Aorta (tissue), 5 donors: Measurements from ENCODE around the gene RCSD1. TPM values are rescaled to one million over a fixed set of nuclear protein-coding genes. Genes with fewer than 3 reads are reported as not detected.

Source experiments
- ATAC-seq: fragments of 200-7000 bp; cut with Tn5 transposase; one replicate; pipeline ENCODE4 v1.9.1; 2022; ENCODE audit warnings: moderate library complexity; ENCODE audit not compliant: low FRiP score
- DNase-seq, 2 donors: peaks; one replicate each; pipeline ENCODE4 v3.0.0-alpha.2; 2020
- H3K27ac ChIP-seq, 2 donors: one replicate each; pipeline ENCODE4 v1.5.1; 2013; ENCODE audit warnings: low read length in 2 of 2, mild to moderate bottlenecking in 2 of 2, moderate library complexity in 2 of 2, control low read depth in 1 of 2, inconsistent platforms in 1 of 2, low read depth in 1 of 2
- H3K27me3 ChIP-seq, 2 donors: one replicate each; pipeline ENCODE4 v1.6.1; 2013; ENCODE audit warnings: control low read depth in 1 of 2, low read length in 1 of 2, mild to moderate bottlenecking in 1 of 2, moderate library complexity in 1 of 2; ENCODE audit not compliant: insufficient read depth in 2 of 2, control insufficient read depth in 1 of 2
- H3K36me3 ChIP-seq, 2 donors: one replicate each; pipeline ENCODE4 v1.6.1; 2013; ENCODE audit warnings: control low read depth in 1 of 2, low read length in 1 of 2, mild to moderate bottlenecking in 1 of 2; ENCODE audit not compliant: insufficient read depth in 2 of 2, control insufficient read depth in 1 of 2
- H3K4me1 ChIP-seq, 2 donors: one replicate each; pipeline ENCODE4 v1.6.1; 2013; ENCODE audit warnings: low read length in 2 of 2, control low read depth in 1 of 2, mild to moderate bottlenecking in 1 of 2, moderate library complexity in 1 of 2; ENCODE audit not compliant: insufficient read depth in 2 of 2, control insufficient read depth in 1 of 2
- H3K4me3 ChIP-seq, 2 donors: one replicate each; pipeline ENCODE4 v1.5.1; 2013; ENCODE audit warnings: low read length in 2 of 2, control low read depth in 1 of 2, mild to moderate bottlenecking in 1 of 2
- H3K9me3 ChIP-seq: one replicate; pipeline ENCODE4 v1.6.1; 2013; ENCODE audit warnings: mild to moderate bottlenecking, low read length; ENCODE audit not compliant: control insufficient read depth
- WGBS, 2 donors: extraction: QIAGEN DNeasy Blood & Tissue Kit; methylation state at CpG; one replicate each; pipeline ENCODE4 v1.1.7; 2013; 5-methylcytosine and 5-hydroxymethylcytosine counted together
- intact Hi-C, 2 donors: fragments of 100-400 bp; cut with DNase I; formaldehyde crosslinking; loops; one replicate each; pipeline versions ENCODE4 v1.14.2 to v1.15.0; 2022
- polyA plus RNA-seq, 2 donors: library from polyadenylated mRNA; stranded (reverse); fragments of 200-250 nt; gene quantifications; one replicate each; pipeline ENCODE4 v1.2.3, GENCODE V29; 2013
- total RNA-seq, 2 donors: library from RNA; stranded (reverse); fragmentation: NEBNext Ultra II Directional; extraction: Animal tissue kit (Norgen Biotek cat#: 25700); gene quantifications; one replicate each; pipeline ENCODE4 v1.2.1, GENCODE V29; 2021
- donor health status: healthy with polysubstance abuse.
- donor health status: Bipolar disorder and iron deficiency.
- donor health status: DM: no; HTN: no; CAD: no.
- donor health status: DM: no; HTN: no; CAD: no.
- donor health status: DM: yes; HTN: yes; CAD: no.

The RCSD1 gene
- total and polyA plus RNA-seq, 4 donors, result 8.7 to 17.9 (median 10.5) TPM

- Histone ChIP-seq H3K4me3 (no peak overlapping the region), H3K4me1 (no peaks in the 10 kb centered on the region), H3K36me3 (no peaks in the 10 kb centered on the region), H3K9me3 (no peaks in the 10 kb centered on the region), H3K27ac (no peak overlapping the region), H3K27me3 (no peaks in the 10 kb centered on the region)
- 90% methylated on average over 1 of the region's 1 CpG for whole genome bisulfite sequencing, 2 donors
- ATAC-seq, result no peak
- no peak for DNase-seq
- intact Hi-C loops, result no loop called here
Measured at GRCh38 chr1:167614851-167615250, 15.2 kb upstream of the RCSD1 start.

GRCh38 chr1:167616521-167616920 lies 13.5 kb upstream of the RCSD1 start:
- H3K4me1 ChIP-seq, result no peaks in the 10 kb centered on the region
- intact Hi-C loops, result no loop called here
- no peak for DNase-seq
- no peaks in the 10 kb centered on the region for H3K36me3 ChIP-seq
- H3K9me3 ChIP-seq, result no peaks in the 10 kb centered on the region
- ATAC-seq, result no peak
- no peaks in the 10 kb centered on the region for H3K27me3 ChIP-seq
- H3K4me3 ChIP-seq, result no peak overlapping the region
- 83 to 86% methylated on average over 8 of the region's 8 CpGs for WGBS, 2 donors
- H3K27ac ChIP-seq, result no peak overlapping the region

- no peak overlapping the region for H3K4me3 ChIP-seq
- no peaks in the 10 kb centered on the region for H3K9me3 ChIP-seq
- WGBS, 2 donors, result 48 to 53% methylated on average over 8 of the region's 8 CpGs
- H3K27ac ChIP-seq, result no peak overlapping the region
- no peaks in the 10 kb centered on the region for H3K27me3 ChIP-seq
- intact Hi-C loops, result no loop called here
- no peaks in the 10 kb centered on the region for H3K36me3 ChIP-seq
- DNase-seq, result peak in 1 of 2 donors; percentile 58
- peak; percentile 74 for ATAC-seq
- H3K4me1 ChIP-seq, result no peaks in the 10 kb centered on the region
Measured at GRCh38 chr1:167617153-167618147, 12.6 kb upstream of the RCSD1 start.

GRCh38 chr1:167618366-167618765 lies 11.7 kb upstream of the RCSD1 start:
- 94 to 96% methylated on average over 13 of the region's 13 CpGs for WGBS, 2 donors
- ATAC-seq (no peak), DNase-seq (no peak)
- Histone ChIP-seq H3K27ac (no peak overlapping the region), H3K4me3 (no peak overlapping the region), H3K36me3 (no peaks in the 10 kb centered on the region), H3K4me1 (no peaks in the 10 kb centered on the region), H3K9me3 (no peaks in the 10 kb centered on the region), H3K27me3 (no peaks in the 10 kb centered on the region)
- intact Hi-C loops, result no loop called here

GRCh38 chr1:167618789-167619188 lies 11.2 kb upstream of the RCSD1 start:
- no peaks in the 10 kb centered on the region for H3K27me3 ChIP-seq
- WGBS, 2 donors, result 90 to 94% methylated on average over 3 of the region's 3 CpGs
- intact Hi-C loops, result no loop called here
- H3K27ac ChIP-seq, result no peak overlapping the region
- ATAC-seq (no peak), DNase-seq (no peak)
- no peak overlapping the region for H3K4me3 ChIP-seq
- no peaks in the 10 kb centered on the region for H3K36me3 ChIP-seq
- no peaks in the 10 kb centered on the region for H3K4me1 ChIP-seq
- H3K9me3 ChIP-seq, result no peaks in the 10 kb centered on the region

GRCh38 chr1:167620002-167620401 lies 10.0 kb upstream of the RCSD1 start:
- Histone ChIP-seq H3K4me1 (no peaks in the 10 kb centered on the region), H3K36me3 (no peaks in the 10 kb centered on the region), H3K9me3 (no peaks in the 10 kb centered on the region), H3K4me3 (no peak overlapping the region), H3K27me3 (no peaks in the 10 kb centered on the region), H3K27ac (no peak overlapping the region)
- WGBS, 2 donors, result 79 to 86% methylated on average over 5 of the region's 5 CpGs
- intact Hi-C loops, result no loop called here
- ATAC-seq, result no peak
- DNase-seq, result no peak

- ATAC-seq (no peak), DNase-seq (no peak)
- H3K4me3 ChIP-seq, result no peak overlapping the region
- no peaks in the 10 kb centered on the region for H3K4me1 ChIP-seq
- no peak overlapping the region for H3K27ac ChIP-seq
- intact Hi-C loops, result no loop called here
- H3K27me3 ChIP-seq, result no peaks in the 10 kb centered on the region
- 94 to 96% methylated on average over 4 of the region's 4 CpGs for WGBS, 2 donors
- H3K36me3 ChIP-seq, result no peaks in the 10 kb centered on the region
- H3K9me3 ChIP-seq, result peaks cover 3% of the 10 kb centered on the region
Measured at GRCh38 chr1:167621780-167622313, 8.2 kb upstream of the RCSD1 start.

- WGBS, 2 donors, result 67 to 72% methylated on average over 3 of the region's 3 CpGs
- Histone ChIP-seq H3K4me1 (no peaks in the 10 kb centered on the region), H3K9me3 (peaks cover 3% of the 10 kb centered on the region), H3K36me3 (no peaks in the 10 kb centered on the region), H3K27ac (no peak overlapping the region), H3K27me3 (no peaks in the 10 kb centered on the region), H3K4me3 (no peak overlapping the region)
- ATAC-seq (no peak), DNase-seq (no peak)
- intact Hi-C loops, result no loop called here
Measured at GRCh38 chr1:167623951-167624350, 6.1 kb upstream of the RCSD1 start.
